Glutamatergic neuron (in vitro differentiated cells): ENCODE measurements around the gene USP13. TPM values are rescaled to one million over a fixed set of nuclear protein-coding genes. Genes with fewer than 3 reads are reported as not detected.

Experiments
- DNase-seq: peaks from one replicate; pipeline ENCODE4 v3.0.0; 2022
- H3K27ac Mint-ChIP-seq: one replicate; pipeline ENCODE4 v1.8.0; 2020; ENCODE audit warnings: mild to moderate bottlenecking, mixed read lengths, inconsistent platforms; ENCODE audit not compliant: unreplicated experiment
- H3K27me3 Mint-ChIP-seq: one replicate; pipeline ENCODE4 v1.8.0; 2020; ENCODE audit warnings: mild to moderate bottlenecking, moderate library complexity, mixed read lengths, inconsistent platforms; ENCODE audit not compliant: unreplicated experiment
- H3K36me3 Mint-ChIP-seq: one replicate; pipeline ENCODE4 v1.8.0; 2020; ENCODE audit warnings: mild to moderate bottlenecking, mixed read lengths, inconsistent platforms; ENCODE audit not compliant: unreplicated experiment
- H3K4me1 Mint-ChIP-seq: one replicate; pipeline ENCODE4 v1.8.0; 2020; ENCODE audit warnings: mild to moderate bottlenecking, low read depth, mixed read lengths, inconsistent platforms; ENCODE audit not compliant: unreplicated experiment
- H3K4me3 Mint-ChIP-seq: one replicate; pipeline ENCODE4 v1.8.0; 2020; ENCODE audit warnings: mild to moderate bottlenecking, mixed read lengths, inconsistent platforms; ENCODE audit not compliant: unreplicated experiment
- H3K9me3 Mint-ChIP-seq: one replicate; pipeline ENCODE4 v1.8.0; 2020; ENCODE audit warnings: mild to moderate bottlenecking, moderate library complexity, mixed read lengths, inconsistent platforms; ENCODE audit not compliant: unreplicated experiment
- CTCF ChIP-seq: fragments of 200-600 bp; sonication (generic); IDR thresholded peaks from one replicate; pipeline ENCODE4 v1.5.0; 2021; ENCODE audit not compliant: partially characterized antibody, unreplicated experiment
- total RNA-seq: library from RNA; stranded (reverse); fragmentation: NEBNext Ultra II Directional; extraction: Animal tissue kit (Norgen Biotek cat#: 25700); gene quantifications from one replicate; pipeline ENCODE4 v1.2.1, GENCODE V29; 2021; ENCODE audit not compliant: unreplicated experiment

The USP13 gene
- total RNA-seq, 1 donor from 2014 or later, result 28.5 TPM

GRCh38 chr3:179615458-179616173, 37.2 kb upstream of the USP13 start:
- Mint-ChIP-seq H3K4me1 (no peaks in the 10 kb centered on the region), H3K4me3 (no peak overlapping the region), H3K36me3 (peaks cover 2% of the 10 kb centered on the region), H3K27me3 (no peaks in the 10 kb centered on the region), H3K9me3 (no peaks in the 10 kb centered on the region), H3K27ac (no peak overlapping the region)
- TF ChIP-seq CTCF, result no peak
- no peak for DNase-seq

GRCh38 chr3:179622023-179622422, 30.8 kb upstream of the USP13 start:
- no peak for TF ChIP-seq CTCF
- no peak overlapping the region for H3K4me3 Mint-ChIP-seq
- peaks cover 8% of the 10 kb centered on the region for H3K36me3 Mint-ChIP-seq
- no peaks in the 10 kb centered on the region for H3K4me1 Mint-ChIP-seq
- no peak for DNase-seq
- no peaks in the 10 kb centered on the region for H3K9me3 Mint-ChIP-seq
- no peaks in the 10 kb centered on the region for H3K27me3 Mint-ChIP-seq
- H3K27ac Mint-ChIP-seq, result no peak overlapping the region

- no peak for TF ChIP-seq CTCF
- H3K4me1 Mint-ChIP-seq, result no peaks in the 10 kb centered on the region
- no peak overlapping the region for H3K4me3 Mint-ChIP-seq
- H3K27me3 Mint-ChIP-seq, result no peaks in the 10 kb centered on the region
- DNase-seq, result no peak
- no peaks in the 10 kb centered on the region for H3K9me3 Mint-ChIP-seq
- H3K27ac Mint-ChIP-seq, result no peak overlapping the region
- peaks cover 8% of the 10 kb centered on the region for H3K36me3 Mint-ChIP-seq
Observed at GRCh38 chr3:179624451-179624850, 28.4 kb upstream of the USP13 start.

- no peak for DNase-seq
- no peaks in the 10 kb centered on the region for H3K4me1 Mint-ChIP-seq
- no peak overlapping the region for H3K4me3 Mint-ChIP-seq
- H3K27me3 Mint-ChIP-seq, result no peaks in the 10 kb centered on the region
- TF ChIP-seq CTCF, result no peak
- no peak overlapping the region for H3K27ac Mint-ChIP-seq
- H3K36me3 Mint-ChIP-seq, result no peaks in the 10 kb centered on the region
- no peaks in the 10 kb centered on the region for H3K9me3 Mint-ChIP-seq
Observed at GRCh38 chr3:179630753-179631451, 21.9 kb upstream of the USP13 start.

- Mint-ChIP-seq H3K27me3 (no peaks in the 10 kb centered on the region), H3K36me3 (peaks cover 8% of the 10 kb centered on the region), H3K4me3 (no peak overlapping the region), H3K4me1 (no peaks in the 10 kb centered on the region), H3K27ac (no peak overlapping the region), H3K9me3 (peaks cover 1% of the 10 kb centered on the region)
- no peak for DNase-seq
- no peak for TF ChIP-seq CTCF
Observed at GRCh38 chr3:179640469-179640868, 12.4 kb upstream of the USP13 start.
